Activated T-helper 1 cell treated with anti-CD3 and anti-CD28 coated beads, Interleukin-12 subunit alpha, Interleukin-12 subunit beta, Interleukin-2, Interleukin-4 antibody, amounts not matched to agents 30 ng/mL and 10 ng/mL and 1 ng/mL, durations not matched to agents 14 hours and 24 hours and 36 hours (primary cell): ENCODE measurements around the gene MISP. TPM values are rescaled to one million over a fixed set of nuclear protein-coding genes. Genes with fewer than 3 reads are reported as not detected.
A peak's percentile ranks its signal among the peaks of the same experiment; 100 is the strongest.

Experiments used
- DNase-seq: peaks from one replicate; pipeline ENCODE4 v3.0.0; 2021; ENCODE audit warnings: low spot score
- H3K27ac Mint-ChIP-seq: one replicate; pipeline ENCODE4 v1.8.0; 2021; ENCODE audit warnings: mild to moderate bottlenecking, mixed read lengths
- H3K27me3 Mint-ChIP-seq: one replicate; pipeline ENCODE4 v1.8.0; 2022; ENCODE audit warnings: mild to moderate bottlenecking, moderate library complexity, mixed read lengths; ENCODE audit not compliant: insufficient read depth
- H3K36me3 Mint-ChIP-seq: one replicate; pipeline ENCODE4 v1.8.0; 2021; ENCODE audit warnings: low read depth, mixed read lengths
- H3K4me1 Mint-ChIP-seq: one replicate; pipeline ENCODE4 v1.8.0; 2021; ENCODE audit warnings: low read depth, mixed read lengths
- H3K4me3 Mint-ChIP-seq: one replicate; pipeline ENCODE4 v1.8.0; 2021; ENCODE audit warnings: mild to moderate bottlenecking, moderate library complexity, mixed read lengths
- H3K9me3 Mint-ChIP-seq: one replicate; pipeline ENCODE4 v1.8.0; 2021; ENCODE audit warnings: mixed read lengths
- intact Hi-C: fragments of 100-400 bp; cut with micrococcal nuclease; formaldehyde crosslinking; loops from one replicate; pipeline ENCODE4 v1.15.1; 2024
- total RNA-seq: library from RNA; stranded (reverse); gene quantifications from 2 replicates; pipeline ENCODE4 v1.2.3, GENCODE V29; 2022

Gene MISP
- total RNA-seq, 1 donor from 2014 or later, result not detected

DNA sequence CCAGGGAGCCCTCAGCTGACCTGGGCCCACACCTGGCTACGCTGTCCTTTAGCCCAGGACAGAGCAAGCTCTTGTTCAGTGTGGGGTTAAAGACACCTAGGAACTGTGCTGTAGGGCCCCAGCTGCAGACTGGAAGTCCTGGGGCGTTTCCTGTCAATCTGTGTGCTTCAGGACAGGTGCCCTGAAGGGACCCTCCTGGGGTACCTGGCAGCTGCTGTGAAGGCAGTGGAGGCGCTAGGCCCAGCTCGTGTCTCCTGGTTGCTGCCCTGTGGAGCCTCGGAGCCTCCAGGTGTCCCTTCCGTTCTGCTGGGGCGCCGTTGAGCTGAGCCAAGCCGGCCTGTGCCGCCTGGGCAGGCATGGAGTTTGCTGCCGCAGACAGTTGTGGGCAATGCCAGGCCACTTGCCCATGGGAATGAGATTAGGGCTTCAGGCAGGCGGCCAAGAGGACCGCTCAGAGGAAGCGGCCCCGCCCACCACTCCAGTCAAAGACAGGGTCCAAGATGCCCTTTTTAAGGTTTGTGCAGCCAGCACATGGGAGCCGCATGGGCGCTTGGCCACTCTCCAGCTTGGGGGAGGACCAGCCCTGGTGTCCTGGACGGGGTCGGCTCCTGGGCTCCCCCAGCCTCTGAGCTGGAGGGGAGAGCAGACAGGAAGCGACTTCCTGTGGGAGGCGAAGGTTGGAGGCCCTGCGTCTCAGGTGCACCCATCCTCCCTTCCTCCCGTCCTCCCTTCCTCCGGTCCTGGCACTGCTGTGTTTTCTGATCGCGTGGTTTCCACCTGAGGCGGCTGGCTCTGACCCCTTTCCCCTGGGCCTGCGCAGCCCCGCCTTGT, 50.3 kb downstream of the MISP start:
- intact Hi-C loops, result no loop called here

DNA sequence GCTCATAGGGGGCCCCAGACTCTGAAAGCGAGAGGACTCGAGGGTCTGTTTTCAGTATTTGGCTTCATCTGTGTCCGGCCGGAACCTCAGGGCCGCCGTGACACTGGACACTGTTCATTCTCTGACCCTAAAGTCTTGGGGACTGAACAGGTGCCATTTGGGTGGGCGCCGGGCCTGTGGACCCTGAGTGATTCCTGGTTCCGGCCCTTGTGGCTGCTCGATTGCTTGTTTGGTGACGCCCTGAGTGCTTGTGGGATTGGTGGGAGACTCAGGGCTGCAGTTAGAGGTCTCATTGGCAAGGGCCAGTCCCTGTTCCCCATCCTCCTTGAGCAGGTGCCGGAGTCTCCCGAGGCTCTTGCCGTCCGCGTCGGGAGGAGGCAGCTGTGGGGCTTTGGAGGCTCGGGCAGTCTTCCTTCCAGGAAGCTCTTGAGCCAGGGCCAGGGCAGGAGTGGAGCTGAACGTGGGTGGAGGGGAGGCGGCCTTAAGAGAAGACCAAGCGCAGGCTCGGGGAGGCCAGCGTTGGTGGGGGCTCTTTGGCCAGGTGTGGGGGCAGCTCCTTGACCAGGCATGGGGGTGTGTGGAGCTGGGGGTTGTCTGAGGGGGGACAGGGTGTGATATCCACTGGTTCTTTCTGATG, 51.1 kb downstream of the MISP start:
- Mint-ChIP-seq H3K4me3 (peak overlapping the region; percentile 66), H3K27me3 (no peaks in the 10 kb centered on the region), H3K9me3 (no peaks in the 10 kb centered on the region), H3K27ac (no peak overlapping the region), H3K36me3 (peaks cover 45% of the 10 kb centered on the region), H3K4me1 (peaks cover 19% of the 10 kb centered on the region)
- no peak for DNase-seq
- intact Hi-C loops, result no loop called here

More for the DNA sequence above, 50.3 kb downstream of the MISP start:
- DNase-seq, result no peak
- H3K27me3 Mint-ChIP-seq, result no peaks in the 10 kb centered on the region
- no peak overlapping the region for H3K27ac Mint-ChIP-seq
- H3K36me3 Mint-ChIP-seq, result peaks cover 42% of the 10 kb centered on the region
- H3K4me1 Mint-ChIP-seq, result peaks cover 19% of the 10 kb centered on the region
- H3K4me3 Mint-ChIP-seq, result peak overlapping the region; percentile 66
- H3K9me3 Mint-ChIP-seq, result no peaks in the 10 kb centered on the region

DNA sequence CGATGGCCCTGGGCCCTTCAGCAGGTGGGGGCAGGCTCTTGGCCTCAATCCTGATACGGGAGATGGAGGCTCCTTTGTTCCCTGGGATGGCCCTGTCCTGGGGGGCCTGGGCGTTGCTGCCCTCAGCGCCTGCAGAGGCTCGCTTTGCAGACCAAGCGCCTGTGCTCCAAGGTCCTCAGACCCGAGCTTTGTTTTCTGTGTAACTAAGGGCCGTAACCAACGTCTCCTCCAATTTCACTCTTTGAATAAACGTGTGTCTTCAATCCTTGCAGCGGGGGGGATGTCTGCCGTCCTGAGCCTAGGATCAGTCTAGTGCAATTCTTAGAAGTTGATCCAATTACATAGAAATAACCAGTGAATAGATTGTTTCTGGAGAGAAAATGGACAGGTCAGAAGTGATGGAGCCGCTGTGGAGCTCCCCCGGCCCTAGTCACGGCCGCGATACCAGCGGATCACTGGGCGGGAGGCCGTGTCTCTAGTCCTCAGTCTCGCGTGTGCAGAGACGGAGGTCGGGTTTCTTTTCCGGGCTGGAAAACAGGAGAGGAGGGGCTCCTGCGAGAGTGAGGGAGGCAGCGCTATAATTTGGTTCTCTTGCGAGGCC, 51.7 kb downstream of the MISP start:
- intact Hi-C loops, result no loop called here
- DNase-seq, result no peak
- Mint-ChIP-seq H3K4me1 (peaks cover 24% of the 10 kb centered on the region), H3K9me3 (no peaks in the 10 kb centered on the region), H3K4me3 (peak overlapping the region; percentile 8), H3K27me3 (no peaks in the 10 kb centered on the region), H3K36me3 (peaks cover 51% of the 10 kb centered on the region), H3K27ac (peak overlapping the region; percentile 34)

DNA sequence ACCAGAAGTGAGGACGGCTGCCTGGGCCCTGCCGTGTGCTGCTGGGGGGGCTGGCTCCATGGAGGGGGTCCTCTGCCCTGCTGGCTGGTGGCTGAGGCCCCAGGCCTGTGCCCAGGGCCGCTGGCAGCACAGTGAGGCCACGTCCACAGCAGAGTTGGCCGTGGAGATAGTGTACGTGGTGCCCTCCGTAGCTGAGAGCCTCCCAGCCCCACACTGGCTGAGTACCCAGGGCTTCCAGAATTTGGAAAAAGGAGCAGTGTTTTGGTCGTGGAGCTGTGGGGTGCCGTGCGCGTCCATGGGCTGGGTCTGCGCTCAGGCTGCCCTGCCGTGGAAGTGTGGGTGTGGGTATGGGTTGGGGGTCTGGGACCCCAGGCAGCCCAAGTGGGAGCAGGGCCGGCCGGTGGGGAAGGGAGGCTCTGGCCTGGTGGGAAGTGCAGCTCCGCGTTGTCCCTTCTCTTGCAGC, 52.2 kb downstream of the MISP start:
- Mint-ChIP-seq H3K9me3 (no peaks in the 10 kb centered on the region), H3K27me3 (no peaks in the 10 kb centered on the region), H3K27ac (no peak overlapping the region), H3K36me3 (peaks cover 56% of the 10 kb centered on the region), H3K4me1 (peaks cover 26% of the 10 kb centered on the region), H3K4me3 (no peak overlapping the region)
- intact Hi-C loops, result no loop called here
- DNase-seq, result no peak

DNA sequence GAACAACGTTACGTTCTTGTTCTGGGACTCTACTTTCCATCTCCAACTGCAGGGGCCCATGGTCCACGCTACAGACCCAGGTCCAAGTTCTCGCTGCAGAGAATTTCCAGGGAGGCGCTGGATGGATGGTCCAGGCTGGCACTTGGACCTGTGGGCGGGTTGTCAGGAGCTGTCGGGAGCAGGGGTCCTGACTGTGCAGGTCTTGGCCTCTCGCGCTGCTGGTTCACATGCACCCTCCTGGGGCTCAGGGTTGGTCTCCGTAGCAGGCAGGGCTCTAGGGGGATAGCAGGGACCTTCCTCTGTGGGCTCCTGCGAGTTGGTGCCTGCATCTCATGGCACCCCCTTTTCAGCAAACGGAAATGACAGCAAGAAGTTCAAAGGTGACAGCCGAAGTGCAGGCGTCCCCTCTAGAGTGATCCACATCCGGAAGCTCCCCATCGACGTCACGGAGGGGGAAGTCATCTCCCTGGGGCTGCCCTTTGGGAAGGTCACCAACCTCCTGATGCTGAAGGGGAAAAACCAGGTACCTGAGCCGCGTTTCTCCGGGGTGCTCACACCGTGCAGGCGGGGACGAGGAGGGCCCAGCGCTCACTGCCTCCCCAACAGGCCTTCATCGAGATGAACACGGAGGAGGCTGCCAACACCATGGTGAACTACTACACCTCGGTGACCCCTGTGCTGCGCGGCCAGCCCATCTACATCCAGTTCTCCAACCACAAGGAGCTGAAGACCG, 52.9 kb downstream of the MISP start:
- H3K36me3 Mint-ChIP-seq, result peaks cover 54% of the 10 kb centered on the region
- H3K4me1 Mint-ChIP-seq, result peaks cover 26% of the 10 kb centered on the region
- no peak overlapping the region for H3K4me3 Mint-ChIP-seq
- DNase-seq, result no peak
- H3K27ac Mint-ChIP-seq, result no peak overlapping the region
- intact Hi-C loops, result no loop called here
- H3K9me3 Mint-ChIP-seq, result no peaks in the 10 kb centered on the region
- no peaks in the 10 kb centered on the region for H3K27me3 Mint-ChIP-seq

DNA sequence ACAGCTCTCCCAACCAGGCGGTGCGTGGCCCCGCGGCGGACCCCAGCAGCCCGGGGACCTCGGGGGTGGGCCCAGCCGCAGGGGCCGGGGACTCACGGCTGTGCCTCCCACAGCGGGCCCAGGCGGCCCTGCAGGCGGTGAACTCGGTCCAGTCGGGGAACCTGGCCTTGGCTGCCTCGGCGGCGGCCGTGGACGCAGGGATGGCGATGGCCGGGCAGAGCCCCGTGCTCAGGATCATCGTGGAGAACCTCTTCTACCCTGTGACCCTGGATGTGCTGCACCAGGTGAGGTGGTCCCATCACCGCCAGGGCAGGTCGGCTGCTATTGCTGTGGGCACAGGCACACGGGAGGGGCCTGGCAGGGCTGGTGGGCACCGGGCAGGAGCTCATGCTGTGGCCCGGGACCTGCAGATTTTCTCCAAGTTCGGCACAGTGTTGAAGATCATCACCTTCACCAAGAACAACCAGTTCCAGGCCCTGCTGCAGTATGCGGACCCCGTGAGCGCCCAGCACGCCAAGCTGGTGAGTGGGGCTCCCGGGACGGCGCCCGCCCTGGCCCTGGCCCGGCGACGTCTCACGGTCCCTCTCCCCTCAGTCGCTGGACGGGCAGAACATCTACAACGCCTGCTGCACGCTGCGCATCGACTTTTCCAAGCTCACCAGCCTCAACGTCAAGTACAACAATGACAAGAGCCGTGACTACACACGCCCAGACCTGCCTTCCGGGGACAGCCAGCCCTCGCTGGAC, 53.7 kb downstream of the MISP start:
- Mint-ChIP-seq H3K27me3 (no peaks in the 10 kb centered on the region), H3K36me3 (peaks cover 50% of the 10 kb centered on the region), H3K9me3 (no peaks in the 10 kb centered on the region), H3K4me3 (no peak overlapping the region), H3K4me1 (peaks cover 20% of the 10 kb centered on the region), H3K27ac (no peak overlapping the region)
- intact Hi-C loops, result no loop called here
- no peak for DNase-seq

DNA sequence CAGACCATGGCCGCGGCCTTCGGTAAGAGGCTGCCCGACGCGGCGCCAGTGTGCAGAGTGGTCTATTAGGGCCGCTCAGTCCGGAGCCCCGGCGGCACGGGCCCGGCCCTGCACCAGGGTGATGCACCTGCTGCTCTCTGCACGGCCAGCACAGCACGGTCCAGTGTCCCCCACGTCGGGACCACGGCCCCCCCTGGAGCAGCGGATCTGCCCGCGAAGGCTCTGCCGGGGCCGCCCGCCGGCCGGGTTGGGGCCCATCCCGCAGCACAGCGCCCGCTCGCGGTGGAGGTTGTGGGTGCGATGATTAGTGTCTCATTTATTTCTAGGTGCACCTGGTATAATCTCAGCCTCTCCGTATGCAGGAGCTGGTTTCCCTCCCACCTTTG, 54.2 kb downstream of the MISP start:
- Mint-ChIP-seq H3K27ac (no peak overlapping the region), H3K4me3 (no peak overlapping the region), H3K9me3 (no peaks in the 10 kb centered on the region), H3K27me3 (no peaks in the 10 kb centered on the region), H3K4me1 (peaks cover 14% of the 10 kb centered on the region), H3K36me3 (peaks cover 48% of the 10 kb centered on the region)
- intact Hi-C loops, result no loop called here
- no peak for DNase-seq

DNA sequence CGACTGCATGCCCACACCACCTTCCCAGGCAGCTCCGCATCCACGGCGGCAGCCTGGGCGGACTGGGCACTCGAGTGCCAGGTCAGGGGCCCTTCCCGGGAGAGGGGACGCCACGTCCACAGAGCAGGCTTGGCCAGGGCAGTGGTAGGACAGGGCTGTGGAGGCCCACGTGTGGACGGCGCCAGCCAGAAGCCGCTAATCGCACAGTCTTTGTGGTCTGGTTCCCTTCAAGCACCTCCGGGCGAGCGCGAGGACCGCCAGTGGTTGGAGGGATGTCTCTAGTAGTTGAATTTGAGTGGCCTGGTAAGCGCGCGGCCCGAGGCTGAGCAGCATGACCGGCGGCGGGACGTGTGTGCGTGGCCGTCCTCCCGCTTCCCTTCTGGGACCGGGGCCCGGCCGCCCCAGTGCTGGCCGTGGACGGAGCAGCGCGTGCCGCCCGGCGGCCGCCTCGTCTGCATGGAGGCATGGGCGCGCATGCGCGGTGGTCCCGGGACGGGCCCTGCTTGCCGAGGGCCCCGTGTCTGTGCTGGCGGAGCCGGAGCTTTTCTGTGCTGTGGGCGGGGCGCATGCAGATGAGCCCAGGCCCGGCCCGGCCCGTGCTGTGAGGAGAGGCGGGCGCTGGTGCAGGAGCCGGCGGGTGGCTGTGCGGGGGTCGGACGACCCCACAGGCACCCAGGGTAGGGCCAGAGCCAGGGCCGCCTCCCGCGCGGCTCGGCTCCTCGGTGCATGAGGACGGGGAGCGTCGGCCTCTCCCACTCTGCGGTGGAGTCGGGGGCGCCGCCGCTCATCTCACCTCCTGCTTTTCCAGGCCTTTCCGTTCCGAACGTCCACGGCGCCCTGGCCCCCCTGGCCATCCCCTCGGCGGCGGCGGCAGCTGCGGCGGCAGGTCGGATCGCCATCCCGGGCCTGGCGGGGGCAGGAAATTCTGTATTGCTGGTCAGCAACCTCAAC, 55.0 kb downstream of the MISP start:
- no peak overlapping the region for H3K27ac Mint-ChIP-seq
- H3K36me3 Mint-ChIP-seq, result peaks cover 46% of the 10 kb centered on the region

DNA sequence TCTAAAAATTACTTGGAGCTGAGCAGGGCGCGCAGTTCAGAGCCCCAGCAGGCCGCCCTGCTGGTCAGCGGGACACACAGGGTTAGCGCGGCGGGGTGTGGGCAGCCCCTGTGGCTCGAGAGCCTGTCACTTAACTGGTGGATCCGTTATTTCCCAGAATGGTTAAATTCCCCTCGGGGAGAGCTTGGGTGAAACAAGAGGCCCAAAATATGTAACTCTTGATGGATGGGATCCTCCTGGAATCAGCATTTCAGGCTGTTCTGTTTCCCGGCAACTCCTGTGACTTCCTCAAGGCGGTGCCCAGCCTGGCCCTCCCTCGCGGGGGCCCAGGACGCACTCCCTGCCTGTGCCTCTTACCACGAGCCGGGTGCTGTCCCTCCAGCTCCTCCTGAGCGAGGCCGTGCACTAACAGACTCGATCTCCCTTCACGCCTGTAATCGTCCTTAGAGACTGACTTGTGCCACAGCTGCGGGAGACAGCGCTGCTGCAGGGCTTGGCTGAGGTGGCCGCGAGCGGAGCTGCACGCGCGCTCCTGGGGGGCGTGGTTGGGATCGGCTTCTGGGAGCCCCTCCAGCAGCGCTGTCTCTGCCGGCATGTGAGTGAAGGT, 56.0 kb downstream of the MISP start:
- Mint-ChIP-seq H3K27me3 (no peaks in the 10 kb centered on the region), H3K4me1 (peaks cover 8% of the 10 kb centered on the region), H3K27ac (no peak overlapping the region), H3K4me3 (no peak overlapping the region), H3K36me3 (peaks cover 38% of the 10 kb centered on the region), H3K9me3 (no peaks in the 10 kb centered on the region)
- no peak for DNase-seq
- intact Hi-C loops, result no loop called here

More for the DNA sequence above, 55.0 kb downstream of the MISP start:
- DNase-seq, result no peak
- intact Hi-C loops, result no loop called here
- Mint-ChIP-seq H3K27me3 (no peaks in the 10 kb centered on the region), H3K4me3 (no peak overlapping the region), H3K9me3 (no peaks in the 10 kb centered on the region), H3K4me1 (peaks cover 8% of the 10 kb centered on the region)

DNA sequence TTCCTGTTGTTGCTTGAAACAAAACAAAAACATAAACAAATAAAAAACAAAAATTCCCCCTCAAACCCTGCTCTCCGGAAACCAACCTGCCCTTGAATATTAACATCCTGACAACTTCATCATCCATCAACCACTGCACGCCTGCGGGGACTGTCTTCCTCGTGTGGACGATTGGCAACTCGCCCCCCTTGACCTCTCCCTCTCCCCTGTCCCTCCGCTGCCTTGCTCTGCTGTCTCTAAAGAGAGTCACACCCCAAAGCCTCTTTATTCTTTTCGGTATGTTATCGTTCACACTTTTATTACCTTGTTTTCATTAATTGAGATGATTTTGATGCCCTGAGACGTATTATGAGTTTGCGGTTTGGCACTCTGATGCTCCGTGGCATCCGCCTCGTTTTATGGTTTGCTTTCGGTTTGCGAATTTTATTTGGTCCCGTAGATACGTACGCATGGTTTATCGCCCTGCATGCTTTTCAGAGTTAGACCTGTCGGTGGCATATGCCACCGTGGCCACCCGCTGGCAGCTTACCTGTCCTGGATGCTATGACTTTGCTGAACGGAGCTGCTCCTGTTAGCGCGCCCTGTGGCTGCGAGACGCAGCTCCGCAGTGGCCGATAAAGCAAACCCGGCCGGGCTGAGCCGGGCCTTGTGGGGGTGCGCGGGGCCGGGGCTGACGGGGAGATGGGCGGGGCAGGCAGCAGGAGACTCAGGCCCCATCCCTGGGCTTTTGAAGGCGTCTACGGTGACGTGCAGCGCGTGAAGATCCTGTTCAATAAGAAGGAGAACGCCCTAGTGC, 56.9 kb downstream of the MISP start:
- intact Hi-C loops, result no loop called here
- peaks cover 8% of the 10 kb centered on the region for H3K4me1 Mint-ChIP-seq
- no peaks in the 10 kb centered on the region for H3K27me3 Mint-ChIP-seq
- H3K27ac Mint-ChIP-seq, result peak overlapping the region; percentile 55
- H3K4me3 Mint-ChIP-seq, result no peak overlapping the region
- peaks cover 33% of the 10 kb centered on the region for H3K36me3 Mint-ChIP-seq
- DNase-seq, result no peak
- no peaks in the 10 kb centered on the region for H3K9me3 Mint-ChIP-seq

DNA sequence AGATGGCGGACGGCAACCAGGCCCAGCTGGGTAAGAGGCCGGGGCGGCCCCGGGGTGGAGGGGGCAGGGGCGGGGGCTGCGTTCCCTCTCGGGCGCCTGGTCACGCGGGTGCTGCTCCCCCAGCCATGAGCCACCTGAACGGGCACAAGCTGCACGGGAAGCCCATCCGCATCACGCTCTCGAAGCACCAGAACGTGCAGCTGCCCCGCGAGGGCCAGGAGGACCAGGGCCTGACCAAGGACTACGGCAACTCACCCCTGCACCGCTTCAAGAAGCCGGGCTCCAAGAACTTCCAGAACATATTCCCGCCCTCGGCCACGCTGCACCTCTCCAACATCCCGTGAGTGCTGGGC, 57.5 kb downstream of the MISP start:
- no peaks in the 10 kb centered on the region for H3K9me3 Mint-ChIP-seq
- peaks cover 31% of the 10 kb centered on the region for H3K36me3 Mint-ChIP-seq
- DNase-seq, result no peak
- H3K27ac Mint-ChIP-seq, result no peak overlapping the region
- intact Hi-C loops, result no loop called here
- no peaks in the 10 kb centered on the region for H3K27me3 Mint-ChIP-seq
- H3K4me3 Mint-ChIP-seq, result no peak overlapping the region
- H3K4me1 Mint-ChIP-seq, result peaks cover 8% of the 10 kb centered on the region
